GM23338 (cell line): ENCODE data around the gene STAT5B.

Source experiments
- CREB1 ChIP-seq: fragments of 250-450 bp; sonication (Bioruptor Pico); IDR thresholded peaks from 2 replicates; pipeline ENCODE4 v1.5.0; 2020; ENCODE audit warnings: low read depth, mild to moderate bottlenecking, moderate library complexity
- CTCF ChIP-seq, 2 experiments: fragments of 200-600 bp in 1 of 2; sonication (generic) in 1 of 2; conservative IDR thresholded peaks; 2 replicates each; pipeline versions ENCODE4 v1.5.1 to v1.6.1; 2016 to 2017; ENCODE audit warnings: antibody characterized with exemption in 2 of 2, low read depth in 2 of 2, mild to moderate bottlenecking in 2 of 2, moderate library complexity in 1 of 2
- ETS1 ChIP-seq: IDR thresholded peaks from 2 replicates; pipeline ENCODE4 v1.6.1; 2016; ENCODE audit warnings: antibody characterized with exemption
- EZH2 ChIP-seq: fragments of 200-600 bp; sonication (generic); IDR thresholded peaks from one replicate; pipeline ENCODE4 v1.8.0; 2017; ENCODE audit warnings: antibody characterized with exemption, mild to moderate bottlenecking, low read depth; ENCODE audit not compliant: unreplicated experiment
- JUNB ChIP-seq: IDR thresholded peaks from one replicate; pipeline ENCODE4 v1.6.1; 2016; ENCODE audit warnings: antibody characterized with exemption; ENCODE audit not compliant: unreplicated experiment
- POLR2AphosphoS5 ChIP-seq: IDR thresholded peaks from 2 replicates; pipeline ENCODE4 v1.6.1; 2016; ENCODE audit warnings: antibody characterized with exemption, low read depth
- REST ChIP-seq: IDR thresholded peaks from one replicate; pipeline ENCODE4 v1.6.1; 2018; ENCODE audit warnings: antibody characterized with exemption; ENCODE audit not compliant: unreplicated experiment

- TF ChIP-seq ETS1 (no peak), CTCF (conservative IDR thresholded peaks at IDR 0.05; ENCODE audit: low read depth in 2 of 2) (no peak), CREB1 (CRISPR knock-in tag) (no peak), EZH2 (no peak), POLR2AphosphoS5 (no peak), REST (no peak), JUNB (no peak)
These were observed 37.2 kb upstream of the STAT5B start for GRCh38 chr17:42313389-42313772.
